ENCODE results near the gene BMS1. TPM values are rescaled to one million over a fixed set of nuclear protein-coding genes. Genes with fewer than 3 reads are reported as not detected.
A peak's percentile ranks its signal among the peaks of the same experiment; 100 is the strongest.
"Not testable (repeated sequence)": the region's sequence is repeated elsewhere in the genome, so short reads cannot be mapped to it uniquely, and the experiment has no call there.

The BMS1 gene
- total RNA-seq (10 to 100 TPM; 17.3 to 18.9 TPM), polyA plus RNA-seq (10 to 100 TPM in 1 of 2 donors, 1 to 10 TPM in 1; 7.1 to 18.2 TPM)

GRCh38 chr10:42782446-42783180, at the start of gene BMS1:
Gene BMS1 (plus strand): TSS chr10:42782795. CDS start chr10:42784395, 1,600 bp downstream.
- H3K27me3 Mint-ChIP-seq = peaks cover 2% of the 10 kb centered on the region in 2 donors
- peaks cover 14% of the 10 kb centered on the region for H3K36me3 ChIP-seq (ENCODE audit: insufficient read depth, low read length)
- H3K4me3 Mint-ChIP-seq = peak within 1 kb of the TSS; percentile 96 to 99 (median 98)
- peak within 1 kb of the TSS; percentile 93 to 99 (median 96) for H3K27ac Mint-ChIP-seq
- peaks cover 23 to 39% of the 10 kb centered on the region in 2 donors for H3K36me3 Mint-ChIP-seq
- H3K27me3 ChIP-seq (ENCODE audit: insufficient read depth, low read length) = no peaks in the 10 kb centered on the region
- H3K4me1 ChIP-seq (ENCODE audit: insufficient read depth, low read length) = peaks cover 22% of the 10 kb centered on the region
- peak within 1 kb of the TSS; percentile 47 to 88 for H3K4me3 ChIP-seq (ENCODE audit: low read length in 2 of 2)
- DNase-seq = peak; percentile 89 to 91 (median 89)
- H3K9me3 Mint-ChIP-seq = no peaks in the 10 kb centered on the region
- peak within 1 kb of the TSS; percentile 74 for H3K27ac ChIP-seq (ENCODE audit: low read depth, low read length)
- H3K4me1 Mint-ChIP-seq = peaks cover 13 to 40% (median 29%) of the 10 kb centered on the region in 4 donors
- H3K9me3 ChIP-seq (ENCODE audit: control insufficient read depth in 1 of 2, low read length in 2 of 2) = no peaks in the 10 kb centered on the region
- CTCF ChIA-PET (ENCODE audit: partially characterized antibody) = interaction anchor here (1.1 to 1.9 kb wide), 3 partner anchors 14 to 29 kb away, joined by 4 read pairs; no protein-coding TSS in a partner anchor
- POLR2A ChIA-PET (ENCODE audit: partially characterized antibody) = interaction anchor here (1.1 to 2.6 kb wide), 4 partner anchors 26 to 356 kb away, joined by 3 to 15 read pairs (median 8); partner anchors contain the start of genes CSGALNACT2 and ZNF33B
- intact Hi-C loops (cut with micrococcal nuclease) = loop anchor here (1.0 to 10.0 kb wide), 4 partner anchors 29 to 862 kb away; partner anchors contain the start of genes CSGALNACT2, ZNF32 and ZNF33B

- intact Hi-C loops (cut with micrococcal nuclease) = no loop called here
Measured at GRCh38 chr10:42734536-42734935, 48.1 kb upstream of the BMS1 start.

GRCh38 chr10:42738679-42739078, 43.9 kb upstream of the BMS1 start:
- intact Hi-C loops (cut with micrococcal nuclease) = no loop called here
- peaks cover 4 to 34% (median 25%) of the 10 kb centered on the region in 8 donors for H3K9me3 Mint-ChIP-seq
- no peak overlapping the region for H3K4me3 Mint-ChIP-seq
- H3K4me1 ChIP-seq (ENCODE audit: insufficient read depth, low read length) = no peaks in the 10 kb centered on the region
- H3K36me3 Mint-ChIP-seq = peaks cover 0 to 5% of the 10 kb centered on the region in 2 donors
- peaks cover 10 to 12% of the 10 kb centered on the region in 2 donors for H3K27me3 Mint-ChIP-seq
- no peak overlapping the region for H3K4me3 ChIP-seq (ENCODE audit: low read length in 2 of 2)
- no peak overlapping the region for H3K27ac ChIP-seq (ENCODE audit: low read depth, low read length)
- no peaks in the 10 kb centered on the region for H3K36me3 ChIP-seq (ENCODE audit: insufficient read depth, low read length)
- H3K27ac Mint-ChIP-seq = no peak overlapping the region
- H3K27me3 ChIP-seq (ENCODE audit: insufficient read depth, low read length) = no peaks in the 10 kb centered on the region
- no peak for DNase-seq
- POLR2A ChIA-PET (ENCODE audit: partially characterized antibody) = no interaction called here
- CTCF ChIA-PET (ENCODE audit: partially characterized antibody) = interaction anchor here (1.2 kb wide), 1 partner anchor 15 kb away, joined by 3 read pairs; no protein-coding TSS in a partner anchor
- no peaks in the 10 kb centered on the region for H3K9me3 ChIP-seq (ENCODE audit: control insufficient read depth in 1 of 2, low read length in 2 of 2)
- peaks cover 0 to 3% (median 0%) of the 10 kb centered on the region in 4 donors for H3K4me1 Mint-ChIP-seq

More at GRCh38 chr10:42734536-42734935, 48.1 kb upstream of the BMS1 start:
- ChIA-PET POLR2A (ENCODE audit: partially characterized antibody) (no interaction called here), CTCF (ENCODE audit: partially characterized antibody) (no interaction called here)
- Histone ChIP-seq H3K4me3 (ENCODE audit: low read length in 2 of 2) (no peak overlapping the region), H3K9me3 (ENCODE audit: control insufficient read depth in 1 of 2, low read length in 2 of 2) (no peaks in the 10 kb centered on the region), H3K27ac (ENCODE audit: low read depth, low read length) (no peak overlapping the region), H3K27me3 (ENCODE audit: insufficient read depth, low read length) (no peaks in the 10 kb centered on the region), H3K36me3 (ENCODE audit: insufficient read depth, low read length) (no peaks in the 10 kb centered on the region), H3K4me1 (ENCODE audit: insufficient read depth, low read length) (no peaks in the 10 kb centered on the region)
- DNase-seq = no peak
- Mint-ChIP-seq H3K4me1 (no peaks in the 10 kb centered on the region), H3K36me3 (no peaks in the 10 kb centered on the region), H3K27ac (no peak overlapping the region), H3K9me3 (peaks cover 0 to 5% (median under 1%) of the 10 kb centered on the region in 8 donors), H3K4me3 (no peak overlapping the region), H3K27me3 (peaks cover 10 to 19% of the 10 kb centered on the region in 2 donors)

- H3K9me3 ChIP-seq (ENCODE audit: control insufficient read depth in 1 of 2, low read length in 2 of 2); intact Hi-C loops (cut with micrococcal nuclease); H3K4me3 Mint-ChIP-seq; H3K4me3 ChIP-seq (ENCODE audit: low read length in 2 of 2); H3K4me1 Mint-ChIP-seq; H3K27ac Mint-ChIP-seq; H3K36me3 ChIP-seq (ENCODE audit: insufficient read depth, low read length); CTCF ChIA-PET (ENCODE audit: partially characterized antibody); H3K27ac ChIP-seq (ENCODE audit: low read depth, low read length); H3K27me3 ChIP-seq (ENCODE audit: insufficient read depth, low read length); H3K36me3 Mint-ChIP-seq; POLR2A ChIA-PET (ENCODE audit: partially characterized antibody); H3K4me1 ChIP-seq (ENCODE audit: insufficient read depth, low read length); DNase-seq: not testable (repeated sequence)
- Mint-ChIP-seq H3K9me3 (peaks cover 4 to 34% (median 25%) of the 10 kb centered on the region in 8 donors), H3K27me3 (peaks cover 12 to 15% of the 10 kb centered on the region in 2 donors)
Measured at GRCh38 chr10:42741536-42741935, 41.1 kb upstream of the BMS1 start.

- no peak for DNase-seq
- Mint-ChIP-seq H3K4me3 (no peak overlapping the region), H3K36me3 (peaks cover 0 to 5% of the 10 kb centered on the region in 2 donors), H3K27ac (no peak overlapping the region), H3K9me3 (peaks cover 4 to 34% (median 25%) of the 10 kb centered on the region in 8 donors), H3K4me1 (peaks cover 0 to 3% (median 0%) of the 10 kb centered on the region in 4 donors), H3K27me3 (peaks cover 10 to 14% of the 10 kb centered on the region in 2 donors)
- H3K4me3 ChIP-seq (ENCODE audit: low read length in 2 of 2) = no peak overlapping the region
- no peaks in the 10 kb centered on the region for H3K27me3 ChIP-seq (ENCODE audit: insufficient read depth, low read length)
- no peaks in the 10 kb centered on the region for H3K9me3 ChIP-seq (ENCODE audit: control insufficient read depth in 1 of 2, low read length in 2 of 2)
- CTCF ChIA-PET (ENCODE audit: partially characterized antibody) = interaction anchor here (2.8 kb wide), 1 partner anchor 9 kb away, joined by 12 read pairs; no protein-coding TSS in a partner anchor
- H3K36me3 ChIP-seq (ENCODE audit: insufficient read depth, low read length) = no peaks in the 10 kb centered on the region
- no peaks in the 10 kb centered on the region for H3K4me1 ChIP-seq (ENCODE audit: insufficient read depth, low read length)
- no peak overlapping the region for H3K27ac ChIP-seq (ENCODE audit: low read depth, low read length)
- intact Hi-C loops (cut with micrococcal nuclease) = no loop called here
- POLR2A ChIA-PET (ENCODE audit: partially characterized antibody) = no interaction called here
Measured at GRCh38 chr10:42743697-42744096, 38.9 kb upstream of the BMS1 start.

GRCh38 chr10:42744134-42744701, 38.4 kb upstream of the BMS1 start:
- no peak overlapping the region for H3K4me3 Mint-ChIP-seq
- no peaks in the 10 kb centered on the region for H3K4me1 ChIP-seq (ENCODE audit: insufficient read depth, low read length)
- H3K27ac ChIP-seq (ENCODE audit: low read depth, low read length) = no peak overlapping the region
- H3K4me1 Mint-ChIP-seq = peaks cover 0 to 3% (median 0%) of the 10 kb centered on the region in 4 donors
- no peaks in the 10 kb centered on the region for H3K27me3 ChIP-seq (ENCODE audit: insufficient read depth, low read length)
- peaks cover 4 to 34% (median 23%) of the 10 kb centered on the region in 8 donors for H3K9me3 Mint-ChIP-seq
- no peak overlapping the region for H3K4me3 ChIP-seq (ENCODE audit: low read length in 2 of 2)
- H3K27me3 Mint-ChIP-seq = peaks cover 13 to 18% of the 10 kb centered on the region in 2 donors
- no peaks in the 10 kb centered on the region for H3K36me3 ChIP-seq (ENCODE audit: insufficient read depth, low read length)
- no peak overlapping the region for H3K27ac Mint-ChIP-seq
- CTCF ChIA-PET (ENCODE audit: partially characterized antibody) = interaction anchor here (2.8 kb wide), 1 partner anchor 9 kb away, joined by 12 read pairs; no protein-coding TSS in a partner anchor
- intact Hi-C loops (cut with micrococcal nuclease) = no loop called here
- POLR2A ChIA-PET (ENCODE audit: partially characterized antibody) = no interaction called here
- no peaks in the 10 kb centered on the region for H3K9me3 ChIP-seq (ENCODE audit: control insufficient read depth in 1 of 2, low read length in 2 of 2)
- H3K36me3 Mint-ChIP-seq = peaks cover 0 to 5% of the 10 kb centered on the region in 2 donors
- no peak for DNase-seq

GRCh38 chr10:42753126-42753506, 29.5 kb upstream of the BMS1 start:
- H3K9me3 ChIP-seq (ENCODE audit: control insufficient read depth in 1 of 2, low read length in 2 of 2) = no peaks in the 10 kb centered on the region
- H3K36me3 ChIP-seq (ENCODE audit: insufficient read depth, low read length) = no peaks in the 10 kb centered on the region
- Mint-ChIP-seq H3K27ac (no peak overlapping the region), H3K4me1 (peaks cover 0 to 17% (median 4%) of the 10 kb centered on the region in 4 donors), H3K27me3 (peaks cover 45 to 48% of the 10 kb centered on the region in 2 donors), H3K4me3 (peak overlapping the region; percentile 81 to 92 (median 84)), H3K9me3 (no peaks in the 10 kb centered on the region), H3K36me3 (no peaks in the 10 kb centered on the region)
- POLR2A ChIA-PET (ENCODE audit: partially characterized antibody) = no interaction called here
- no peak overlapping the region for H3K27ac ChIP-seq (ENCODE audit: low read depth, low read length)
- H3K4me1 ChIP-seq (ENCODE audit: insufficient read depth, low read length) = peaks cover 13% of the 10 kb centered on the region
- peak; percentile 50 to 65 (median 60) for DNase-seq
- peak overlapping the region; percentile 36 to 38 for H3K4me3 ChIP-seq (ENCODE audit: low read length in 2 of 2)
- intact Hi-C loops (cut with micrococcal nuclease) = loop anchor here (1.0 to 2.0 kb wide), 3 partner anchors 29 to 709 kb away; partner anchors contain the start of gene BMS1
- CTCF ChIA-PET (ENCODE audit: partially characterized antibody) = interaction anchor here (0.8 to 2.9 kb wide), 17 partner anchors 10 to 833 kb away, joined by 3 to 14 read pairs (median 4); partner anchors contain the start of gene BMS1
- H3K27me3 ChIP-seq (ENCODE audit: insufficient read depth, low read length) = peaks cover 12% of the 10 kb centered on the region

All from CD4-positive, alpha-beta memory T cell (primary cell).